GM12872 (cell line): ENCODE results near the gene PTPRU.

Source experiments
- TF ChIP-seq, protein P1 (sequence below): IDR thresholded peaks from 3 replicates; pipeline ENCODE4 v1.5.1; 2011; ENCODE audit warnings: low read depth, mild to moderate bottlenecking, low read length, moderate library complexity; ENCODE audit not compliant: insufficient read depth

PTPRU gene

DNA sequence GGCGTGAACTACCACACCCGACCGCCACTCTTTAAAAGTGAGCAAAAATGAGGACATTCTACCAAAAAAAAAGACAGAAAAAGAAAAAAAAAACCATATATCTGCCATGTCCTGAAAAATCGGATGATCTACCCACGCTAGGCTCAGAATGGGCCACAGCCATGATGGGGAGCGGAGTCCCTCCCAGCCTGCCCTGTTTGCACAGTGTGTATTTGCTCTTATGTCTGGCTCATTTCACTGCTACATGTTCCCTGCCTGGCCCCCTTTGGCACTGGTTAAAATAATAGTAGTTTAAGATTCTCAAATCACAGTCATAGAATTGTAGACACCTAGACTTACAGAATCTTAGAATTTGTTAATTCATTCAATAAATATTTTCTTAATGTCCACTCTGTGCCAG, 121.9 kb downstream of the PTPRU start:
- TF ChIP-seq, protein P1, sequence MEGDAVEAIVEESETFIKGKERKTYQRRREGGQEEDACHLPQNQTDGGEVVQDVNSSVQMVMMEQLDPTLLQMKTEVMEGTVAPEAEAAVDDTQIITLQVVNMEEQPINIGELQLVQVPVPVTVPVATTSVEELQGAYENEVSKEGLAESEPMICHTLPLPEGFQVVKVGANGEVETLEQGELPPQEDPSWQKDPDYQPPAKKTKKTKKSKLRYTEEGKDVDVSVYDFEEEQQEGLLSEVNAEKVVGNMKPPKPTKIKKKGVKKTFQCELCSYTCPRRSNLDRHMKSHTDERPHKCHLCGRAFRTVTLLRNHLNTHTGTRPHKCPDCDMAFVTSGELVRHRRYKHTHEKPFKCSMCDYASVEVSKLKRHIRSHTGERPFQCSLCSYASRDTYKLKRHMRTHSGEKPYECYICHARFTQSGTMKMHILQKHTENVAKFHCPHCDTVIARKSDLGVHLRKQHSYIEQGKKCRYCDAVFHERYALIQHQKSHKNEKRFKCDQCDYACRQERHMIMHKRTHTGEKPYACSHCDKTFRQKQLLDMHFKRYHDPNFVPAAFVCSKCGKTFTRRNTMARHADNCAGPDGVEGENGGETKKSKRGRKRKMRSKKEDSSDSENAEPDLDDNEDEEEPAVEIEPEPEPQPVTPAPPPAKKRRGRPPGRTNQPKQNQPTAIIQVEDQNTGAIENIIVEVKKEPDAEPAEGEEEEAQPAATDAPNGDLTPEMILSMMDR, result no peak

DNA sequence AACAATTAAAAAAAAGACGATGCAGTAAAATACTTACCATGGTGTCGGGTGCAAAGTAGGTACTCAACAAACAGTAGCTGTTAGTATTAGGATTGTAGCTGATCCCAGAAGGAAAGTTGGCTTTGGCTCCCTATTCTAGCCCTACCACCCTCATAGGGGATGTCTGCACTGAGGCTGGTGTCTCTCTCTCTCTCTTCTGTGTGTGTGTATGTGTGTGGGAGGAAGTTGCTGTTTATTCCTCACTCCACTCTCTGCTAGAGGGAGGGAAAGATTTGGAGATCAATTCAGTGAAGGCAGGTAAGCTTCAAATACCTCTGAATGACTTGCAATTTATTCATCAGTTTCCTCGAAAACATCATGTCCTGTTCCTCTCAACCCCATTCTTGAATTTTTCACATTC, 124.4 kb downstream of the PTPRU start:
- TF ChIP-seq, protein P1, result no peak

DNA sequence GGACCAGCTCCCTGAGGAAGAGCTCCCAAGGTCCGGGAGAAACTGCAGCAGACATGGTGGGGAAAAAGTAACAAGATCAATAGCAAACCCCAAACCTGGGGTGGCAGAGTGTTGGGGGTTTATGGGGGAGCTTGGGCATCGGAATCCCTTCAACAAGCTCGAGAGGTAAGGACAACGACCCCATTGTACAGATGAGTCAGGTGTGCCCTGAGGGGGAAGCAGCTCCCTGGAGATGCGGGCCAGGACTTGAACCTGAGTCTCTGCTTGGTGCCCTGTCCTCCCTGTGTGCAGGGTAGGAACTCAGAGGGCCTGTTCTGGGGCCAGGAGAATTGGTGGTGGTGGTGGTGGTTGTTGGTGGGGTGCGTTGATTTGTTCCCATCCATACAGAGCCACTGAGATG, 125.4 kb downstream of the PTPRU start:
- TF ChIP-seq, protein P1, result no peak

DNA sequence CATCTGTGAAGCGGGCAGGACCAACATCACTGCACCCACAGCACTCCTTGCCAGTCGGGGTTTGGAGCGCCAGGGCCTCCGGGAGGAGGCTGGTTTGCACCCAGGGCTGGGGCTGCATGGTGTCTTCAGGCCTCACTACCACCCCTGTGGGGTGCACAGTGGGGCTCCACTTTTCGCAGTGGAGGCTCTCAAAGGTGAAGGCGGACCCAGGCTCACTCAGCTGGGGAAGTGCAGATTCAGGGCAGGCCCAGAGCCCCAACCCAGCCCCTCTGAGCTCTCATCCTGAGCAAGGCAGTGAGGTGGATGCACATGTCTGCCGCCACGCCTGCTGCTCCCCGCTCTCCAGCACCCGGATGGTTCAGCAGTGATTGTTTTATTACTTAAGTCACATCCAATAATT, 125.8 kb downstream of the PTPRU start:
- TF ChIP-seq, protein P1, result no peak

DNA sequence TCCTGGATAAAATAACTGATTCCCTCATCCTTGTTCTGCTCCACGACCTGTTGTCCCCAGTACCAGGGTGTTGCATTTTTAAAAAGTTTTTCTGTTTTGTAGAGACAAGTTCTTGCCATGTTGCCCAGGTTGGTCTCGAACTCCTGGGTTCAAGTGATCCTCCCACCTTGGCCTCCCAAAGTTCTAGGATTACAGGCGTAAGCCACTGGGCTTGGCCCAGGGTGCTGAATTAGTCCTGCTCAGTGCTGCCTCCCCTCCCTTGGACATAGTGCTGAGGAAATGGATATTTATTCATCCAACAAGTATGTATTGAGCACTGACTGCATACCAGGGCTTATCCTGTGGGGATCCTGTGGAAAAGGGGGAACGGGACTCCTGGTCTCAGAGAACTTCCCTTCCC, 126.4 kb downstream of the PTPRU start:
- TF ChIP-seq, protein P1, result no peak

DNA sequence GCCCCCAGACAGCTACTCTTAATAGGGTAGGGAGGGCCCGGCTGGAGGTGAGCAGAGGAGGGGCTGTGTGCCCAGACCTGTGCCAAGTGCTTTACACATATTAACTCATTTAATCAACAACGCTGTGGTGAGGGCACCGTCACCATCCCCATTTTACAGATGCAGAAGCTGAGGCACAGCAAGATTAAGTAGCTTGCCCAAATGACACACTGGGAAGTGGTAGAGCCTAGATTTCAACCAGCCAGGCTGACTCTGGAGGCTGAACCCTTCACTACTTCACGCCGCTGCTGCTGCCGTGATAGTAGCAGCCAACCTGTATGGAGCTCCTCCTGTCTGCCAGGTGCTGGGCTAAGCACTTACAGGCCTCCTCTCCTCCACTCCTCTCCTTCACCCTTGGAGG, 127.2 kb downstream of the PTPRU start:
- TF ChIP-seq, protein P1, result no peak

DNA sequence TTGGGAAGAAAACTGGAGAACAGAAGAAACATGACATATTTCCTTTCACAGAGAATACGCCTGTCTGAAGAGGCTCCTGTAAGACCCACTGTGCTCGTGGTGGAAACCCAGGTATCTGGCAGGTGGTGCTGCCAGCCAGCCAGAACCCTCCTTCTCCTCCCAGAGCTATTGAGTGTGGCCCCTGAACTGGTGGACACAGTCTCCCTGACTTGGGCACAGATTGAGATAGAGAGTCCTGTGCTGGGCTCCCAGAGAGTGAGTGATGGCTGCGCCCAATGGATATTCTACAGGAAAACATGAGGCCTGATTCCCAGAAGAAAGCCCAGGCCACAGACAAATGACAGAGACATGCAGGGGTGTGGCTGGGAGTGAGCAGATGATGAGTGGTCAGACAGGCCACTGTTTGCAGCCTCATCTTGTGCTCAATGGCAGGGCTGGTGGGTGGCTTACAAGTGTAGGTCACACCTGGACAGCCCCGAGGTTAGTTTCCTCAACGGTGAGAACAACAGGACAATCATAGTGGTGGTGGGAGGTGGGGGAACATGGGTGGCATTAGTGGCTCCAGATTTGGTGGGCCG, 127.9 kb downstream of the PTPRU start:
- TF ChIP-seq, protein P1, result no peak
